ENCODE data around the gene CRYBG1.

The CRYBG1 gene

DNA sequence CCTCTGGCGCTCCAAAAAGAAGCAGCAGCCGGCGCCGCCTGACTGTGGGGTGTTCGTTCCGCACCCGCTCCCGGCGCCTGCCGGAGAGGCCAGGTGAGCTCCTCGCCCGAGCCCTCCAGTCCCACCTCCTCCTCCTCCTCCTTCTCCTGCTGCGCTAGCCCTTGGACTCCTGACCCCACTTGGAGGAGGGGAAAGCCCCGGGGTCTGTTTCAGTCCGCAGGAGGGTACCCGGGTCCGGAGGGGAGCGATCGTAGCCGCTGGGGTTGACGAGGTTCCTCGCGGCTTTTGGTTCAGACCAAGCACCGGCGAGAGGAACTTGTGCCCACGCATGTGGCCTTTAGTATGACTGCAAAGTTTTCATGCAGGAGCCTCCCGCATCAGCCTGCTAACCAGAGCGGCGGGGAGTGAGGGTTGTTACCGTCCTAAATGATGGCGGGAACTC, 493 bp downstream of the CRYBG1 start:
- no peak overlapping the region; the same call in 1 of the 2 replicates for H3K27ac ChIP-seq

GRCh38 chr6:106363401-106364138, 3.1 kb downstream of the CRYBG1 start:
- H3K27ac ChIP-seq = no peak overlapping the region
- TF ChIP-seq ZFX (IDR thresholded peaks at IDR 0.05) (no peak), CTCF (conservative IDR thresholded peaks at IDR 0.05) (no peak)

More for the DNA sequence above, 493 bp downstream of the CRYBG1 start:
- TF ChIP-seq CTCF (conservative IDR thresholded peaks at IDR 0.05) = no peak
- TF ChIP-seq ZFX (IDR thresholded peaks at IDR 0.05) = no peak

DNA sequence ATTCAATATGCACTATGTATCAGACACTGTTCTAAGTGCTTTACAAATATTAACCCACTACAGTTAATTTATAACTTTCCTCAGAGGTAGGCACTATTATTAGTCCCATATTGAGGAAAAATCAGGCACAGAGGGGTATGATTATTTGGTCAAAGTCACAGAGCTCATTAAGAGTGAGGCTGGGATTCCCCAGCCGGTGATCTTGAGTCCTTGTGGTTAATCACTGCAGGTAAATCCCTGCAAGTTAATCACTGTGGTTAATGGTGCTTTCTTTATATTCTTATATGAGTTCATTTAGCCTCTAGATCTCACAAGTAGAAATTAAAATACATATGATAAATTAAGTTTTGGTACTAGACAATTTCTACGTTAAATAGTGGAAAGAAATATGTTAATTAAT, 9.2 kb downstream of the CRYBG1 start:
- no peak overlapping the region for H3K27ac ChIP-seq

GRCh38 chr6:106370639-106371038, 10.1 kb downstream of the CRYBG1 start:
- TF ChIP-seq ZFX (IDR thresholded peaks at IDR 0.05) = no peak
- TF ChIP-seq CTCF (conservative IDR thresholded peaks at IDR 0.05) = no peak
- H3K27ac ChIP-seq = no peak overlapping the region

More for the DNA sequence above, 9.2 kb downstream of the CRYBG1 start:
- no peak for TF ChIP-seq ZFX (IDR thresholded peaks at IDR 0.05)
- TF ChIP-seq CTCF (conservative IDR thresholded peaks at IDR 0.05) = no peak

- TF ChIP-seq CTCF (conservative IDR thresholded peaks at IDR 0.05) (no peak), ZFX (IDR thresholded peaks at IDR 0.05) (no peak)
- H3K27ac ChIP-seq = no peak overlapping the region
These were observed 12.5 kb downstream of the CRYBG1 start for GRCh38 chr6:106372838-106373501.

DNA sequence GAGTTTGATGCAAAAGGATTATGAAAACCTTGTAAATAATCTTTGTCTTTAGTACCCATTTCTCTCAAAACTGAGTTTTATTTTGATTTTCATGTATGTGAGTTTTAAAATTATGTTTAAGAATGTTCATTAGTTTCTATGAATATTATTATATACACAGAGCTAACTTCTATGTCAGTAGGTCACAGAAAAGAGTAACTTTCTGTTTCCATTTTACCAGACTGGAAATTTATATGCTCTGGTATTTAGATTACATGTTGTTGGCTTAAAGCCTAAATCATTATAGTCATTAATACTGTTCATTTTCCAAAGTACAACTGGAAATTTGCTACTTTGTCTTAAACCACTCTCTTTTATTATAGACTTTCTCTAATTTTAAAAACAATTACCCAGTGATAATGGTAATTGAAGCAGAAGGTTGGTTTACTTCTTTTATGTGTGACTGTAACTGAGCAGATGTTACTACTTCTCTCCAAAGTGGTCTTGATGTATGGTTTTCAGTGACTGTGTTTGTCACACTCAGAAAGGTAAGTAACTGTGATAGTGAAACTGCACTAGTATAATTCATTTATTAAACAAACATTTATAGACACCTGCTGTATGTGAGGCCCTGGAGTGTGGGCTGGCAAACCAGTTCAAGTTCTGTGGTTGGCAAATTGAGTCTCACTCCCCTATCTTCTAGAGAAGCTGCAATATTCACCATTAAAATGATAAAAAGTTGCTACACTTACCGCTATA, 13.2 kb downstream of the CRYBG1 start:
- TF ChIP-seq ZFX (IDR thresholded peaks at IDR 0.05) (no peak), CTCF (conservative IDR thresholded peaks at IDR 0.05) (no peak)
- no peak overlapping the region for H3K27ac ChIP-seq
